Measurements from ENCODE around the gene RPL18A. TPM values are rescaled to one million over a fixed set of nuclear protein-coding genes. Genes with fewer than 3 reads are reported as not detected.

The RPL18A gene
- total and polyA plus RNA-seq, 2 of the 4 experiments (the other 2 are of a cell fraction) = 1,351 to 1,735 TPM

DNA sequence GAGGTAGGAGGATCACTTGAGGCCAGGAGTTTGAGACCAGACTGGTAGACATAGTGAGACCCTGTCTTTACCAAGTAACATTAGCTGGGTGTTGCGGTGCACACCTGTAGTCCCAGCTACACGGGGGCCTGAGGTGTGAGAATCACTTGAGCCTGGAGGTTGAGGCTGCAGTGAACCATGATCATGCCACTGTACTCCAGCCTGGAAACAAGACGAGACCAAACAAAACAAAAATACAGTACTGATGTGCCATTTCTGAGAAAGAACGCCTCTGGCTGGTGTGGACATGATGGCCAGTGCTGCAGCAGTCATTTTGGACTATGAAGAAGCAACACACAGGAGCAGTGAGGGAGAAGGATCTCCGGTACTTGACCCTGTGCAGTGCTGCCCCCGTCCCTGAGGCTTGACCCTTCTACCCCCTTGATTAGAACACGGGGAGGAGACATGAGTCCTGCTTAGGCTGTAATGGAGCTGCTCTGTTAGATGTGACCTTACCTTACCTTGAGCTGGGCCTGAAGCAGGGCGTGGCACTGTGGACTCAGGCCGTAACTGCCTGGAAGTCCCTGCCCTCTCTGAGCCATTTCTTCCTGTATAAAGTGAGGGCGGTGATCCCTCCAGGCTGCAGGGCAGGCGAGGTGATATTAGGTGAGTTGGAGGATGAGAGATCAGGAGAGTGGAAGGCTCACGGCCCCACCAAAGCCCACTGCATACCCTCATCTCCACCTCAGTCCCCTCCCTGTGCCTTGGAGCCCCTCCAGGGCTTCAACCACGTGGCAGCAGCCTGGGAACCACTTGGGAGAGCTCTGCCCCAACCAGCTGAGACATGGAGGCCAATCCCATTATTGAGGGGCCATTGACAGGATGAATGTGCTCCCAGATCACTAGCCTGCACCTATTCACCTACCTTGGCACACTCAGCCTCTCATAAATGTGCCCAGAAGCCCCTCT, 5.9 kb downstream of the RPL18A start:
- Histone ChIP-seq H2BK20ac (ENCODE audit: low read depth, low read length) (no peak overlapping the region), H2BK15ac (ENCODE audit: low read depth, low read length) (no peak overlapping the region), H3K27ac (ENCODE audit: insufficient read depth, low read length) (no peak overlapping the region), H3K14ac (replicated peaks; ENCODE audit: low read depth, low read length) (no peak overlapping the region), H2AK5ac (ENCODE audit: low read depth, low read length) (no peak overlapping the region), H2BK5ac (ENCODE audit: low read depth, low read length, poor library complexity, severe bottlenecking) (no peak overlapping the region), H3K4ac (ENCODE audit: low read depth, low read length) (no peak overlapping the region), H2BK120ac (ENCODE audit: low read depth, low read length) (no peak overlapping the region), H3K18ac (ENCODE audit: low read depth, low read length) (no peak overlapping the region), H4K5ac (ENCODE audit: low read depth, low read length) (peak overlapping the region; percentile 17; the same call in 1 of the 2 replicates), H3K36me3 (ENCODE audit: control insufficient read depth, insufficient read depth, low read length) (peaks cover 43% of the 10 kb centered on the region), H2AFZ (replicated peaks; ENCODE audit: low read length, poor library complexity) (no peak overlapping the region), H4K91ac (ENCODE audit: insufficient read depth, low read depth, low read length) (no peak overlapping the region), H4K8ac (ENCODE audit: low read depth in 2 of 2, low read length in 2 of 2) (no peak overlapping the region; a peak in 1 of 4 replicates), H3K4me3 (ENCODE audit: insufficient read depth, low read depth, low read length) (no peak overlapping the region), H3K9ac (ENCODE audit: low read depth, low read length) (no peak overlapping the region), H3K4me1 (ENCODE audit: control insufficient read depth, insufficient read depth, low read length) (peaks cover 7% of the 10 kb centered on the region), H3K4me2 (ENCODE audit: low read depth, low read length) (no peak overlapping the region), H2AK9ac (replicated peaks; ENCODE audit: low read depth, low read length, poor library complexity) (peak overlapping the region; percentile 66), H3K27me3 (ENCODE audit: control insufficient read depth, insufficient read depth, low read length) (peaks cover 18% of the 10 kb centered on the region), H3K9me1 (ENCODE audit: insufficient read depth, low read length) (peaks cover 12% of the 10 kb centered on the region; the same call in 1 of the 2 replicates), H3K9me3 (ENCODE audit: control insufficient read depth, insufficient read depth, low read length) (no peaks in the 10 kb centered on the region), H4K20me1 (ENCODE audit: insufficient read depth, low read length) (peaks cover 54% of the 10 kb centered on the region), H3K23ac (ENCODE audit: low read depth, low read length) (no peak overlapping the region), H3K79me1 (ENCODE audit: low read depth in 1 of 2, low read length in 2 of 2) (peaks cover 12 to 41% of the 10 kb centered on the region in 2 experiments; a peak in 3 of 4 replicates), H3K56ac (ENCODE audit: extremely low read depth, insufficient read depth, low read length) (no peak overlapping the region)
- in situ Hi-C loops (cut with MboI; ENCODE audit: low sequenced_read_pairs) = loop anchor here (5.0 kb wide), 1 partner anchor 122 kb away; no protein-coding TSS in a partner anchor
- DNase-seq (no peak), ATAC-seq (ENCODE audit: low read depth) (peak; percentile 12)
- dilution Hi-C loops (cut with HindIII; ENCODE audit: low sequenced_read_pairs, unreplicated experiment) = no loop called here
- WGBS, 2 experiments (ENCODE audit: extremely low coverage in 2 of 2, insufficient read length in 1 of 2) = 60% methylated on average over 2 of the region's 13 CpGs; no CpG with 5 or more reads in 1 of the 2 experiments
- TF ChIP-seq CEBPB (IDR thresholded peaks at IDR 0.05; ENCODE audit: low read depth, low read length) (no peak), MAZ (IDR thresholded peaks at IDR 0.05; ENCODE audit: borderline replicate concordance, low read depth, low read length) (no peak), RFX5 (IDR thresholded peaks at IDR 0.05; ENCODE audit: low read depth, low read length) (no peak), POLR2A (IDR thresholded peaks at IDR 0.05; ENCODE audit: low read depth, low read length) (peak; percentile 46; the same call in 1 of the 2 replicates)
- ChIA-PET POLR2A (ENCODE audit: unreplicated experiment) (interaction anchor here (0.6 kb wide), 2 partner anchors 20 to 82 kb away, joined by 3 to 15 read pairs; no protein-coding TSS in a partner anchor), CTCF (interaction anchor here (1.5 kb wide), 1 partner anchor 67 kb away, joined by 4 read pairs; the partner anchor contains the start of gene CCDC124)
- intact Hi-C loops (cut with micrococcal nuclease) = no loop called here
- no TSS peak for BruUV-seq (replicated peaks)
